Activated effector memory CD4-positive, alpha-beta T cell treated with anti-CD3 and anti-CD28 coated beads, Interleukin-2, amount 50 U/mL, for 16 hours (primary cell): ENCODE measurements around the gene CEP135.
"Not testable (repeated sequence)": the region's sequence is repeated elsewhere in the genome, so short reads cannot be mapped to it uniquely, and the experiment has no call there.

ENCODE experiments used
- DNase-seq: peaks from one replicate; pipeline ENCODE4 v3.0.0-alpha.2; 2020

The CEP135 gene

GRCh38 chr4:56040842-56041241 is 92.1 kb downstream of the CEP135 start:
- no peak for DNase-seq

- DNase-seq: no peak
Observed at GRCh38 chr4:56042225-56042624, 93.5 kb downstream of the CEP135 start.

- DNase-seq: no peak
Observed at GRCh38 chr4:56048383-56048701, 99.6 kb downstream of the CEP135 start.

- peak; percentile 69 for DNase-seq
Observed at GRCh38 chr4:56048702-56049431, 100.1 kb downstream of the CEP135 start.

GRCh38 chr4:56050625-56051024 is 101.9 kb downstream of the CEP135 start:
- no peak for DNase-seq

GRCh38 chr4:56051029-56051709 is 102.4 kb downstream of the CEP135 start:
- DNase-seq: no peak

GRCh38 chr4:56051710-56052075 is 102.9 kb downstream of the CEP135 start:
- DNase-seq: no peak

GRCh38 chr4:56052481-56052880 is 103.7 kb downstream of the CEP135 start:
- DNase-seq: no peak

GRCh38 chr4:56052966-56053365 is 104.2 kb downstream of the CEP135 start:
- DNase-seq: no peak

- DNase-seq: no peak
Observed at GRCh38 chr4:56055027-56055977, 106.6 kb downstream of the CEP135 start.

GRCh38 chr4:56055991-56056390 is 107.2 kb downstream of the CEP135 start:
- DNase-seq: no peak

GRCh38 chr4:56058555-56058954 is 109.8 kb downstream of the CEP135 start:
- DNase-seq: no peak

- DNase-seq: no peak
Observed at GRCh38 chr4:56060036-56060435, 111.3 kb downstream of the CEP135 start.

- DNase-seq: no peak
Observed at GRCh38 chr4:56062106-56062505, 113.4 kb downstream of the CEP135 start.

- DNase-seq: no peak
Observed at GRCh38 chr4:56062526-56063145, 113.9 kb downstream of the CEP135 start.

- DNase-seq: no peak
Observed at GRCh38 chr4:56066493-56066892, 117.7 kb downstream of the CEP135 start.

GRCh38 chr4:56067826-56068225 is 119.1 kb downstream of the CEP135 start:
- no peak for DNase-seq

GRCh38 chr4:56072730-56073129 is 124.0 kb downstream of the CEP135 start:
- DNase-seq: not testable (repeated sequence)

GRCh38 chr4:56077676-56078075 is 128.9 kb downstream of the CEP135 start:
- DNase-seq: no peak

- no peak for DNase-seq
Observed at GRCh38 chr4:56078866-56079265, 130.1 kb downstream of the CEP135 start.

GRCh38 chr4:56080384-56080783 is 131.6 kb downstream of the CEP135 start:
- no peak for DNase-seq

- DNase-seq: no peak
Observed at GRCh38 chr4:56082829-56083228, 134.1 kb downstream of the CEP135 start.
